Thyroid gland (tissue), 4 donors: ENCODE measurements around the gene GALNT18. TPM values are rescaled to one million over a fixed set of nuclear protein-coding genes. Genes with fewer than 3 reads are reported as not detected.

Experiments
- DNase-seq, 2 donors: peaks; one replicate each; pipeline ENCODE4 v3.0.0-alpha.2; 2019
- H3K27ac ChIP-seq, 3 donors: fragments of 200-600 bp; sonication (generic); 1 replicate in 2 of 3; 2 replicates in 1 of 3; pipeline ENCODE4 v1.5.1; 2016 to 2019; ENCODE audit warnings: mild to moderate bottlenecking in 1 of 3, moderate library complexity in 1 of 3
- H3K27me3 ChIP-seq: fragments of 200-600 bp; sonication (generic); one replicate; pipeline ENCODE4 v1.5.1; 2019
- H3K36me3 ChIP-seq, 2 donors: fragments of 200-600 bp; sonication (generic); one replicate each; pipeline ENCODE4 v1.5.1; 2016 to 2019
- H3K4me1 ChIP-seq, 2 donors: fragments of 200-600 bp; sonication (generic); one replicate each; pipeline ENCODE4 v1.5.1; 2017 to 2019
- H3K4me3 ChIP-seq, 3 donors: fragments of 200-600 bp; sonication (generic); replicated peaks in 1 of 3; 1 replicate in 2 of 3; 2 replicates in 1 of 3; pipeline ENCODE4 v1.5.1; 2016; ENCODE audit warnings: mild to moderate bottlenecking in 1 of 3
- H3K9me3 ChIP-seq: fragments of 200-600 bp; sonication (generic); one replicate; pipeline ENCODE4 v1.5.1; 2017
- CTCF ChIP-seq, 6 experiments: fragments of 200-600 bp in 3 of 6; fragments of 450-650 bp in 3 of 6; sonication (generic) in 3 of 6; IDR thresholded peaks; one replicate each; pipeline ENCODE4 v1.5.1; 2016 to 2019; ENCODE audit warnings: antibody characterized with exemption in 6 of 6, mild to moderate bottlenecking in 2 of 6, inconsistent platforms in 1 of 6, moderate library complexity in 1 of 6
- POLR2A ChIP-seq, 2 donors: fragments of 450-650 bp; IDR thresholded peaks; one replicate each; pipeline ENCODE4 v1.6.1; 2017; ENCODE audit warnings: antibody characterized with exemption in 2 of 2, mild to moderate bottlenecking in 2 of 2, moderate library complexity in 1 of 2
- WGBS, 2 donors: methylation state at CpG; one replicate each; pipeline ENCODE4 v1.1.5; 2017; 5-methylcytosine and 5-hydroxymethylcytosine counted together
- intact Hi-C: fragments of 100-400 bp; cut with DNase I; formaldehyde crosslinking; loops from one replicate; pipeline ENCODE4 v1.15.1; 2023
- total RNA-seq, 4 donors: library from RNA; depleted of rRNA; stranded (reverse); fragments of >200 nt; gene quantifications; one replicate each; pipeline ENCODE4 v1.2.3, GENCODE V29; 2016

Gene GALNT18
- total RNA-seq, 4 donors from 2014 or later = 60.7 to 93.8 (median 87.5) TPM

- H3K4me1 ChIP-seq = peaks cover 47 to 81% of the 10 kb centered on the region in 2 donors
- H3K27ac ChIP-seq = peak overlapping the region in 2 of 3 donors; percentile 20 to 21
- 60 to 74% methylated on average over 3 of the region's 3 CpGs for WGBS, 2 donors
- no peak overlapping the region for H3K4me3 ChIP-seq
- no peaks in the 10 kb centered on the region for H3K36me3 ChIP-seq
- intact Hi-C loops = no loop called here
- H3K9me3 ChIP-seq = no peaks in the 10 kb centered on the region
- TF ChIP-seq POLR2A (IDR thresholded peaks at IDR 0.05) (no peak), CTCF (IDR thresholded peaks at IDR 0.05) (no peak)
- peak in 1 of 2 donors; percentile 38 for DNase-seq
- no peaks in the 10 kb centered on the region for H3K27me3 ChIP-seq
Measured at GRCh38 chr11:11558396-11558795, 63.4 kb downstream of the GALNT18 start.

DNA sequence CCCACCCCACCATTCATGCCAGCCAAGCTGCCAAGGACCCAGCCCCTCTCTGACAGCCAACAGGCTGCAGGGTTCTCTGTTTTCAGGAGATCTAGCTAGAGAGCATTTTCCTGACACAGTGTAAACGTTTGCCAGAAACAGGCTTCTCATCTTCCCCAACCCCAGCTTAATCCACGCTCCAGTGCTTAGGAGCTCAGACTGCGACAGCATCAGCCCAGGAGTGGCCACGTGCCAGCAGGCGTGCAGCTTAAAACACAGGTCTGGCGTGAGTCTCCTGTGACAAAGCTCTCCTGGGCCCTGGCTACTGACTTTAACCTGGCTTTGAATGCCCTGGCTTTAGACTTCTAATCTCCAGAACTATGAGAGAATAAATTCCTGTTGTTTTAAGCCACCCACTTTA lies 66.6 kb downstream of the GALNT18 start:
- no peak overlapping the region for H3K4me3 ChIP-seq
- H3K36me3 ChIP-seq = no peaks in the 10 kb centered on the region
- 8 to 23% methylated on average over 4 to 6 of the region's 6 CpGs for WGBS, 2 donors
- peaks cover 58 to 88% of the 10 kb centered on the region in 2 donors for H3K4me1 ChIP-seq
- peak; percentile 99 for DNase-seq
- TF ChIP-seq POLR2A (IDR thresholded peaks at IDR 0.05) (peak in 1 of 2 donors; percentile 31), CTCF (IDR thresholded peaks at IDR 0.05) (no peak)
- H3K27me3 ChIP-seq = no peaks in the 10 kb centered on the region
- H3K9me3 ChIP-seq = no peaks in the 10 kb centered on the region
- peak overlapping the region; percentile 83 to 92 (median 91) for H3K27ac ChIP-seq
- intact Hi-C loops = no loop called here

GRCh38 chr11:11553573-11553972 lies 68.2 kb downstream of the GALNT18 start:
- Histone ChIP-seq H3K27ac (peak overlapping the region; percentile 91 to 95 (median 92)), H3K4me1 (peaks cover 63 to 98% of the 10 kb centered on the region in 2 donors), H3K27me3 (no peaks in the 10 kb centered on the region), H3K9me3 (no peaks in the 10 kb centered on the region), H3K4me3 (no peak overlapping the region), H3K36me3 (no peaks in the 10 kb centered on the region)
- WGBS, 2 donors = 60 to 67% methylated on average over 6 to 10 of the region's 10 CpGs
- DNase-seq = peak; percentile 59 to 62
- intact Hi-C loops = no loop called here
- TF ChIP-seq POLR2A (IDR thresholded peaks at IDR 0.05) (no peak), CTCF (IDR thresholded peaks at IDR 0.05) (no peak)

- H3K4me1 ChIP-seq = peaks cover 59 to 92% of the 10 kb centered on the region in 2 donors
- TF ChIP-seq POLR2A (IDR thresholded peaks at IDR 0.05) (peak in 1 of 2 donors; percentile 8), CTCF (IDR thresholded peaks at IDR 0.05) (no peak)
- H3K27ac ChIP-seq = peak overlapping the region; percentile 91 to 95 (median 92)
- DNase-seq = peak; percentile 92 to 94
- intact Hi-C loops = no loop called here
- no peaks in the 10 kb centered on the region for H3K9me3 ChIP-seq
- no peaks in the 10 kb centered on the region for H3K27me3 ChIP-seq
- no peak overlapping the region for H3K4me3 ChIP-seq
- no peaks in the 10 kb centered on the region for H3K36me3 ChIP-seq
Measured at GRCh38 chr11:11552529-11553087, 69.2 kb downstream of the GALNT18 start.

DNA sequence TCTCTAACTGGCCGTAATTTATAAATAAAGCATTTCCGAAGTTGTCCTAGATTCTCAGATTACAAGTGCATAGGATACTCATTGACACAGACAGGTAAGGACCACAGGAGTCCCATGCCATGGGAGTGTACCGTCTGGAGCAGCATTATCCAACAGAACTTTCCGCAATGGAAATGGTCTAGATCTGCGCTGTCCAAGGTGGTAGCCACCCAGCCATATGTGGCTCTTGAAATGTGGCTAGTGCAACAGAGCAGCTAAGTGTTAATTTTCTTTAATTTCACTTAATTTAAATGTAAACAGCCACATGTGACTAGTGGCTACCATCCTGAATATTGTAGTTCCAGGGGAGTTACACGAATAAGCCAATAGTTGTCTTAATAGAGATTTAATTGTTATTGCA lies 71.3 kb downstream of the GALNT18 start:
- Histone ChIP-seq H3K4me3 (no peak overlapping the region), H3K27ac (peak overlapping the region in 1 of 3 donors; percentile 92), H3K27me3 (no peaks in the 10 kb centered on the region), H3K9me3 (no peaks in the 10 kb centered on the region), H3K4me1 (peaks cover 55 to 87% of the 10 kb centered on the region in 2 donors), H3K36me3 (no peaks in the 10 kb centered on the region)
- TF ChIP-seq POLR2A (IDR thresholded peaks at IDR 0.05) = no peak
- no peak for TF ChIP-seq CTCF (IDR thresholded peaks at IDR 0.05)
- intact Hi-C loops = no loop called here
- WGBS, 2 donors = 88 to 90% methylated on average over 6 of the region's 6 CpGs
- no peak for DNase-seq
